Measurements from ENCODE around the gene PAFAH1B1.
A peak's percentile ranks its signal among the peaks of the same experiment; 100 is the strongest.

The PAFAH1B1 gene

GRCh38 chr17:2705263-2705662, 111.8 kb downstream of the PAFAH1B1 start:
- DNase-seq, result no peak

DNA sequence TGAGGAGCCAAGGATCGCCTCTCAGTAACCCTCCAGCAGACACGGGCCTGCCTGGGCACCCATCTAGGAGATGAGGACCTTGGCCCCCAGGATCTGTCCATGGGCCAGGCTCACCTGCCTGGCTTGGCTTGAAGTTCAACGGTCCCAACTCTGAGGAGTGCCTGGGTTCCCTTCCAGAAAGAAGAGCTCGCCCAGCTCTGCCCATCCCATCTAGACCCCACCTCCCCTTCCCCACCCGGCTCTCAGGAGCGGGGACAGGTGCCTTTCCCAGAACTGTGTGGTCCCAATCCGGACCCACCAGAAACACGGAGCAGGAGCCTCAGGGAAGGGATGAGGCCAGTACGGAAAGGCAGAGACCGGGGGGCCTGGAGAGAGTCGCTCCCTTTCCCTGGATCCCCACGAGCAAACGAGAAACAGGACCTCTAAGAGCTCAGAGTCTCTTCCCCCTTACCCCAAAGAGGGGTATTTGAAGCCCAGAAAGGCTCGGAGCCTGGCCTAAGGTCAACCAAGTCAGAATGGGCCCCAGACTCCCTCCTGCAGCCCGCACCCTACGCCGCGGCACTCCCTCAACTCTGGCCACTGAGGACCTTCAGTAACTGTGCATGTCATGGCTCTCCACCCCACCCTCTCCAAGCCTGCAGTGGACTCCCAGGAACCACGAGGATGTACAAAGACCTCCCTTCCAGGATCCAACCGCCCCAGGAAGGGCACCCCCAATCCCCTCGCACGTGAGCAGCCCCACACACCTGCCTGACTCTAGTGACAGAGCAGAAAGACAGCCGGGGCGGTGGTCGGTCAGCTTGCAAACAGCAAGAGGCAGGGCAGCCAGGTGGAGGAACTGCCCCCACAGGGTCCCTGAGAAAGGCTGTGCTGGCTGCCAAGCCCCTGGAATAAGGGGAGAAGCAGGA, 112.7 kb downstream of the PAFAH1B1 start:
- no peak for DNase-seq

DNA sequence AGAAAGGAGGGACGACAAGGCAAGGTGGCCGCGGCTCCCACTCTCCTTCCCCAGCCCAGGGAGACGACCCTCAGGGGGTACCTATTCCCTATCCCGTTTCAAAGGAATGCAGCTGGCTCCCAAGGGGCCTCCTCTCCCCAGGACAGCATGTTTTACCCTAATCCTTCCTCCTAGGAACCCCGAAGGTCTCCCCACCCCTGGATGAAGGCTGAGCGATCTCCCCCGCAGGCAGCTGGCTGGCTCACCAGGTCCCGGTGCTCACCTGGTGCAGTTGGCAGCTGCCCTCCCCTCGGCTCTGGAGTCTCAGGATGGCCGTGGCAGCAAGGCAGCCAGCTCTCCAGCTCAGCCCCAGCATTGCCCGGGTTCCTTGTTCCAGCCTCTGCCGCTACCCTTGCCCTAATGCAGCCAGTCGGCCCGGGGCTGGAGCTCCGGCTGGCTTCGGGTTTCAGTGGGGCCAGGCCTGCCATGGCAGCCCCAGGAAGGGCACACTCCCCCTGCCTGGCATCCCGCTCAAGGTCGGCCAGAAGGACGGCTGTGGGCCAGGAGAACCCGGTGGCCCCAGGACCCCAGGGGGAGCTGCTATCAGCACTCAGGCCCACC, 113.6 kb downstream of the PAFAH1B1 start:
- DNase-seq, result no peak

GRCh38 chr17:2707721-2708584, 114.5 kb downstream of the PAFAH1B1 start:
- no peak for DNase-seq

DNA sequence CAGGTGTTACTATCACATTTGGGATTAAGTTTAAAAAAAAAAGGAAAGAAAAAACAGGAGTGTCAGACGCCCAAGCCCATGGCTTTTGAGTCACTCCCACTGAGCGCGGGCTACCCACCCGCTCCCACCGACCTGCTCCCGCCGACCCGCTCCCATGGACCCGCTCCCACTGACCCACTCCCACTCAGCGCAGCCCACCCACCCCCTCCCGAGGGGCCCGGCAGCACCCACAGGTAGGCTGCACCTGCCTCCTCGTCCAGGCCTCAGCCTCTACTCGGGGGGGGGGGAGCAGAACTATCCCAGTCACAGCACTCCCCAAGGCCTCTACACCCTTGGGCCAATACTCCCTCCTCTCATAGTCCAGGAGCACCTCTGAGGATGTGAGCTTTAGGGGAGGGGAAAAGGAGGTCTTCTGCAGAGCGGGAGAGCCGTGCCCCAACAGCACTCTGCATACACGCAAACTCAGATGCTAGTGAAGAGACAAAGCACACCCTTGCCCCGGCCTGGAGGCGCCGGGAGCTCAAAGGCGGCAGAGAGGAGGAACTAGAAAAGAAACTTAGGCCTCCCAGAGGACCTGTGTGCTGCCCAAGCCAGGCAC, 115.2 kb downstream of the PAFAH1B1 start:
- DNase-seq, result no peak

GRCh38 chr17:2709183-2709661, 115.8 kb downstream of the PAFAH1B1 start:
- no peak for DNase-seq

DNA sequence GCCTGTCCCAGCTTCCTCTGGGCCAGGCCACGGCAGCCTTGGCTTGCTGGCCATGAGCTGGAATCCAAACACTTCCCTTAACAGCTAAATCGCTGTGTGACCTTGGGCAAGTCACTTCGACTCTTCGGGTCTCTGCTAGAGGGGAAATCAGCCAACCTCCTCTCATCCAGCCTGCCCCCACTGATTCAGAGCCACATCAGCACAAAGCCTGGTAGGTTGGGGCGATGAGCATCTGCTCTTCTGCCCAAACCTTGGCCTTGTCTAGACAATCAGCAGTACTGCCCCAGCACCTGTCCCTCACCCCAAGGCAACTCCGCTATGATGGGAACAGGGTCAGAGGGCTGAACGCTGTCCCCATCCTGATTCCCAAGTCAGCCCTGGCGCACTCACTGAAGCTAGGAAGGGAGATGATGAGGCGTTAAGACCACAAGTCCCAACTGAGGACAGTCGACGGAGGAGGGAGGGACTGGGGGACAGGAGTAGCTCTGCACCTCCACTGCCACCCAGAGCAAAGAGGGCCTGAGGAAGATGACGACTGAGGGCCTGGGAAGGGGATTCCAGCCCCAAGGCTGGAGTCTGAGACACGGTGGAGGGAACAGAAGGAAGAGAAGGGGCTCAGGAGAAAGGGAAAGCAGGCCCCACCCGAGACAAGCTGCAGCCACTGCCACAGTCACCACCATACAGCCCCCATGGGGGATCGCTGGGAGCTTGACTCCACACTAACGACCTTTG, 116.8 kb downstream of the PAFAH1B1 start:
- no peak for DNase-seq

DNA sequence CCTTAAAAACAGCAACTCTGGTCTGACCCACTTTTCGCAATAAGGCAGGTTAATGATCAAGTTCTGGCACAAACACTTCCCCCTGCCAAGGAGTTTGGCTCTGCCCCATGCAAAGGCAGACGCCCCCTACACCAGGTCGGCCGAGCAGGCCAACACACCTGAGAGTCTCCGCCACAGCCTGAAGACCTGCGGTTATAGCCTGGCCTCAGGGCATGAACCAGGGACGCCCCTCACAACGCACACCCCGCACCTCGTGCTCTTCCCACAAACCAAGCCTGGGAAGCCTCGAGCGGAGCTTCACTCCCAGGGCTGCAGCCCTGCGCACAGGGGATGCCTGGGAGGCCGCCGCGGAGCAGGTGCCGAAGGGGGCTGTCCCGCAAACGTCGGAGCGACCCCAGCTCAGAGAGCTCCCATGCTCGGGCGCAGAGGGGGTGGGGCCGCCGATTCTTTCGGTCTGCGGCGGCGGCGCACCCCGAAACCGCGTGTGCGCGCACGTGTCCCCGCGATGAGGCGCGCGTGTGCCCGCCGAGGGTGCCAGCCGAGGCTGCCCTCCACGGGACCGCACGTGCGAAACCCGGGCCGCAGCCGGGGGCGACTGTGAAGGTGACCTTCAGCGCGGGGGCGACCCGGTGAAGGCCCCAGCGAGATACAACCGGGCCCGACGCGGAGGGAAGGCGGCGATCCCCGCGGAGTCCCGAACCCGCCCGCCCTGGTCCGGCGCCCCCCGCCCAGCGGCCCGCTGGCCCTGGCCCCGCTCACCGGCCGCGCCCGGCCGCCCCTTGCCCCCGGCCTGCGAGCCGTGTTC, 117.6 kb downstream of the PAFAH1B1 start:
- no peak for DNase-seq

- peak; percentile 77 for DNase-seq
Observed at GRCh38 chr17:2711608-2712299, 118.3 kb downstream of the PAFAH1B1 start, which contains the start of gene CLUH. Gene CLUH, minus strand, starts transcription at chr17:2711764. Its CDS starts 103 bp downstream, at chr17:2711661.

DNA sequence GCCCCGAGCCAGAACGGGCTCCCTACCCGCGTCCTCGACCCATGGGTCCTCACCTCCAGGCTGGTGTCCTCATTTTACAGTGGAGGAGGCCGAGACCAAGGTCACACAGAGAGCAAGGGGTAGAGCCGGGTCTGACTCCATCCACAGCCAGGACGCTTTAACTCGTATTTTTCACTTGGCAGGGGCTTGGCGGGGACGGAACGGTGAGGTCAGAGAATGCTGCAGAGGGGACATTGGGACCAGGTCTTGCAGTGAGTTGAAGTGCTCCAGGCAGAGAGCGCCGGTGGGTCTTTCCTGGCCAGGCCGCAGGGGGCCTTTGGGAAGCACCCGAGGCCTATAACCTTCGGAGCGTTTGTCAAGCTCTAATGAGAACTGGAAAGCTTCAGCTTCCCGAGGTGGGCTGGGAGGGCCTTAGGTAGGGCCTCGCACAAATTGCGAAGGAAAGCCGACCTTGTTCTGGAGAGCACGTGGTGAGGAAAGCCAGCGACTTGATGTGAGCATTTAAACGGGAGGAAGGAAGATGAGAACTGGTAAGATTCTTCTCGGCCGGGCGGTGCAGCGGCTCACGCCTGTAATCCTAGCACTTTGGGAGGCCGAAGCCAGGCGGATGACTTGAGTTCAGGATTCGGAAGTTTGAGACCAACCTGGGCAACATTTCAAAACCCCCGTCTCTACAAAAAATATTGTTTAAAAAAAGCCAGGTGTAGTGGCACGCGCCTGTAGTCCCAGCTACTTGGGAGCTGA, 119.0 kb downstream of the PAFAH1B1 start:
- DNase-seq, result no peak

DNA sequence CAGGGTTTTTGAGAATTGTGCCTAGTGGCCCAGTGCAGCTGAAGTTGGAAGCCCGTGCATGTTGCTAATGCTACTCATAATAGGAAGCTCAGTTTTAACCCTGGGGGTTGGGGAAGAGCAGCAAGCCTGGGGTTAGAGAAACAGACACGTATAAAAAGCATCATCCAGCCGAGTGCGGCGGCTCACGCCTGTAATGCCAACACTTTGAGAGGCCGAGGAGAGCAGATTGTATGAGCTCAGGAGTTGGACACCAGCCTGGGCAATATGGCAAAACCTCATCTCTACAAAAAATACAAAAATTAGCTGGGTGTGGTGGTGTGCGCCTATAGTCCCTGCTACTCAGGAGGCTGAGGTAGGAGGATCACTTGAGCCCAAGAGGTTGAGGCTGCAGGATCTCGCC, 120.4 kb downstream of the PAFAH1B1 start:
- DNase-seq, result no peak

DNA sequence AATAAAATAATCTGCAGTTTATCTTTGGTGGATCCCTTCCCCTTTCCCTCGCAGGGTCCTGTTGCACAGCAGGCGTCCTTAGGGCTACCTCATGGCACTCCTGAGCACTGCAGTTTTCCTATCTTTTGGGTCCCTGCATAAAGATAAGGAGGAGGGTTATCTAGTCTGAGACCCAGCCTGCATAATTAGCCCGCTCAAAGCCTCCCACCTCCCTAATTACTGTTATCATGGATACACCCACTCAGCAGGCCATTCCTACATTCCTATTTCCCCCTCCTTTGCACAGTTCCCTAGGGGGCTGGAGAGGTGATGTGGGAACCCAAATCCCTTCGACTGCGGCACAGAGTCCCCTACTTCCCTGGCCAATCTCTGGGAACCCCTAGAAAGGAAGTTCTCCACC, 123.2 kb downstream of the PAFAH1B1 start:
- DNase-seq, result no peak

DNA sequence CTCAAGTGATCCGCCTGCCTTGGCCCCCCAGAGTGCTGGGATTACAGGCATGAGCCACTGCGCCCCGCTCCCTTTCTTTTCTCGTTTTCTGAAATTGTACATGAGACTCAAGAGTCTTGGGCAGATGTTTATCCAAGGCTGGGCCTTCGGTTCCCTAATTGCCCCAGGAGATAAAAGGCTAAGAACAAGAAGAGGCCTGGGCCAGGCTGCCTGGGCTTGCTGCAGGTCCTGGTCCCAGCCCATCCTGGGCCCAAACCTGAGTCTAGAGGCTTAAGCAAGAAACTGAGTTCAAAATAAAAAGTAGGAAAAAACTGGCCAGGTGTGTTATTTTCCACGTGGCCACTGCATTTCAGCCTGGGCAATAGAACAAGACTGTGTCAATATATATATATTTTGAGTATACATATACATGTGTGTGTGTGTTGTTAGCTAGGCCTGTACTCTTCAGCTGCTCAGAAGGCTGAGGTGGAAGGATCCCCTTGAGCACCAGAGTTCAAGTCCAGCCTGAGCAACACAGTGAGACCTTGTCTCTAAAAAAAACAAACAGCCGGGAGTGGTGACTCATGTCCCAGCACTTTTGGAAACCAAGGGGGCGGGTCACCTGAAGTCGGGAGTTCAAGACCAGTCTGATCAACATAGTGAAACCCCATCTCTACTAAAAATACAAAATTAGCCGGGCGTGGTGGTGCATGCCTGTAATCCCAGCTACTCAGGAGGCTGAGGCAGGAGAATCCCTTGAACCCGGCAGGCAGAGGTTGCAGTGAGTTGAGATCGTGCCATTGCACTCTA, 124.9 kb downstream of the PAFAH1B1 start:
- DNase-seq, result no peak

- DNase-seq, result no peak
Observed at GRCh38 chr17:2719861-2720260, 126.4 kb downstream of the PAFAH1B1 start.

DNA sequence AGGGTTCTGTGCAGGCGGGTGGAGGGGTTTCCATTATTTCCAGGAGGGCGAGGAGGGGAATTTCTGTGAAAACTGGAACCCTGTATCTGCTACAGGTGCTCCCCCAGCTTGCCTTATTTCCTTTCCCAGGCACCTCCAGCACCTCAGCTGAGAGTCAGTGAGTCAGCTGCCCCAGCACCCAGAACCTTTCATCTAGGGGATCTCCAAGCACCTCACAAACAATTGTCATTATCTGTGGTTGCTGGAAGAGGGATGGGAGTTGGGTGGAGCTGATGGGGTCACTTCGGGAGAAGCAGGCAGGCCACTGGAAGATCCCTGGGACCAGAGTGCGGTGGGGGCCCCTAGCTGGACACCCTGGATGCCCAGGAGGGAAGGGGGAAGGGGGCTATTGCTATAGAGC, 128.1 kb downstream of the PAFAH1B1 start:
- DNase-seq, result no peak

- no peak for DNase-seq
Observed at GRCh38 chr17:2722611-2723010, 129.2 kb downstream of the PAFAH1B1 start.

GRCh38 chr17:2723505-2723996, 130.1 kb downstream of the PAFAH1B1 start:
- DNase-seq, result no peak

DNA sequence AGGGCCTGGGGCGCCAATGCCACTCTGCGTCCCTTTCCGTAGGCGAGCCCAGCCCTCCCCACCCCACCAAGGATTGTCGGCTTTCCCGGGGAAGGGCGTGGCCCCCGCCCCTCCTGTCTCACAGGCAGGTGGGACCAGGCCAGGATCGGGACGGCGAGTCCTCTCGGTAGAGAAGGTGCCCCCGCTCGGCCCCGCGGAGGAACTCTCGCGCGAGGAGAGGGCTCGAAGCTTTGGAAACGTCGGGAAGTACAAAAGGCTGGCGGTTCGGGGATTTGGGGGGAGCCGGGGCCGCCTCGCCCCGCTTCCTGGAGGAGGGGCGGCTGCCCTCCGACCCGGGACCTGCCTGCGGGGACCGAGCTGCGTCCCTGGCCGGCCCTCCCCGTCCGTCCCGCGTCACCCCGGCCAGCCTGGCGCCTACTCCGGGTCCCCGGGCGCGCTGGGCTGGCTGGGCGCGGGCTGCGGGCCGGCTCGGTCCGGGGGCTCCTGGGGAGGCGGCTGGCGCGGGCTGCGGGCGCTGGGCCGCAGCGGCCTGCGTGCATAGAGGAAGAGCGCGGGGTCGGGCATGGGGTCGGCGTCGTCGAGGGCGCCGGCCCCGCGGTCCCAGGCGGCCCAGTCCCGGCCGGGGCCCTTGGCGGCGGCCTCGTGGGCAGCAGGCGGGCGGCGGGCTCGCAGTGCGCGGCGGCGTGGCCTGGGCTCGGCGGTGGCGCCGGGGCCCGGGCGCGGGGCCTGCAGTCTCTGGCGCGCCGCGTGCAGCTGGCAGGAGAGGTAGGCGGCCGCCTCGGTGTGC, 130.7 kb downstream of the PAFAH1B1 start:
- no peak for DNase-seq
